Subcutaneous adipose tissue (tissue), 4 donors: ENCODE measurements around the gene ENOX1. TPM values are rescaled to one million over a fixed set of nuclear protein-coding genes. Genes with fewer than 3 reads are reported as not detected.

Experiments
- CTCF ChIP-seq: fragments of 450-650 bp; IDR thresholded peaks from one replicate; pipeline ENCODE4 v1.5.1; 2016; ENCODE audit warnings: low read depth, mild to moderate bottlenecking, control low read depth, antibody characterized with exemption, moderate library complexity
- total RNA-seq, 4 donors: library from RNA; depleted of rRNA; stranded (reverse); fragments of >200 nt; gene quantifications; one replicate each; pipeline ENCODE4 v1.1.0, GENCODE V29; 2016

The ENOX1 gene
- total RNA-seq, 4 donors from 2014 or later: 0.66 to 4.7 (median 2.1) TPM

- TF ChIP-seq CTCF: no peak
These were observed 389.7 kb downstream of the ENOX1 start for GRCh38 chr13:43397111-43397510.

DNA sequence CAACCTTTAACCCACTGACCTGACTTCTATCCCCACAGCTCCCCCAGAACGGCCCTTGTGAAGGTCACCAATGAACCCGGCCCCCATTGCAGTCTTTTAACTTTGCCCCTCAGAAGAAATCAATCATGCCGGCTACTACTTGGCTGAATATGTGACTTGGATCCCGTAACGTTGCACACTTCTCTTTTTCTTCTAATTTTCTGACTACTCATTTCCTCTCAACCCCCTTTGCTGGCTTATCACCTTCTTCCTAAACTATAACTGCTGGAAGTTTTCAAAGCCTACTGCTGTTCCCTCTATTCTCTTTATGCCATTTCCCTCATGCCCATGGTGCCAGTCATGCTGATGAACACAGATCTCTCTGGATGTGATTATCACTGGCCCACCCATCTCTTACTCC is 395.7 kb downstream of the ENOX1 start:
- no peak for TF ChIP-seq CTCF

DNA sequence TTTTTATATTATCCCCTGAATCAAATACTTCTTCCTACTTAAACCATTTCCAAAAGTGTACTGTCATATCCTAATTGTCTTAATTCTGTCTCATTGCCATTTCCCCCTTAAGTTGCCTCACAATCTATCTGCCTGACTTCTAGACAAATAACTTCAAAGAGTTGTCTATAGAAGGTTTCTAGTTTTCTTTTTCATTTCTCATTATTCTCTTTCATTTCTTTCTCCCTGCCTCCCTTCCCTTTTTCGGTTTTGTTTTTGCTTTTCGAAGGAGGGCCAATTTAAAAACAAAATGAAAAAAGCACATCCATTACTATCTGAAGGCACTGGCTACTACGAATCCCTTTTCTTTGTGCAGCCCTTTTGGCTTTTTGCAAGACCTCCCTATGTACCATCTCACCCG is 396.2 kb downstream of the ENOX1 start:
- no peak for TF ChIP-seq CTCF

DNA sequence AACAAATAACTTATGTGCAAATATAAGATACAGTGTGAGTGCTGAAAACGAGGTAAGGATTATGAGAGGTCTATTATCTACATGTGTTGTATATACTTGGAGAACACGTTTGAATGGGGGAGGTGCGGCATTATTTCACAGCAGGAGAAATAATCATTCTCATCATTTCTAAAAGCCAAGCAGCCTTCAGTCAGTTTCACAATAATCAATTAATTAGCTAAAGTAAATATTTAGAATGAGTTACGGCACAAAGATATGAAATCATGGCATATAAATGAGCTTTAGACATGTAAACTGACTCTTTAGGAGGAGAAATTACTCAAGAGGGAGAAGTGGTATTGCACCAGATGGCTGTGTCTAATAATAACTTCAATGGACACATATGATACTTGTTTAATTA is 396.8 kb downstream of the ENOX1 start:
- no peak for TF ChIP-seq CTCF

DNA sequence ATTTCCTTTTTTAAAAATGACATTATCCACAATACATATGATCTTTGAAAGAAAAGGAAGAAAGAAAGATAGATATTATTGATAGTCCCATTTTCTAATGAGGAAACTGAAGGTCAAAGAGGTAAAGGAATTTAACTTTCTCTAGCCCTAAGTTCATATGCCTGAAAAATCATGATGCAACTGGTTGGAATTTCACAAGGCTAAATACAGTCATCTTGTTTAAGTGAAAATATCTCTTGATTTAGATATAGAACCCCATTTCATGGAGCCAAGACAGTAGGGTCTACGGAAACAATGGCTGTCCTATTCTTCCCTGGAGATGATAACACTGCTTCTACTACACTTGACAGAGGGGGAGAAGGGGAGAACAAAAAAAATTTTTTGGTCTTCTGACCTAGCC is 397.2 kb downstream of the ENOX1 start:
- TF ChIP-seq CTCF: no peak

- TF ChIP-seq CTCF: no peak
These were observed 398.3 kb downstream of the ENOX1 start for GRCh38 chr13:43388282-43389034.

- no peak for TF ChIP-seq CTCF
These were observed 398.9 kb downstream of the ENOX1 start for GRCh38 chr13:43387880-43388279.
